HG02642 (cell line): ENCODE data around the gene TRDN.

Experiments used
- ATAC-seq: cut with Tn5 transposase; IDR thresholded peaks from one replicate; pipeline ENCODE4 v1.9.1; 2021; ENCODE audit warnings: mild to moderate bottlenecking; ENCODE audit not compliant: unreplicated experiment, poor library complexity

TRDN gene

DNA sequence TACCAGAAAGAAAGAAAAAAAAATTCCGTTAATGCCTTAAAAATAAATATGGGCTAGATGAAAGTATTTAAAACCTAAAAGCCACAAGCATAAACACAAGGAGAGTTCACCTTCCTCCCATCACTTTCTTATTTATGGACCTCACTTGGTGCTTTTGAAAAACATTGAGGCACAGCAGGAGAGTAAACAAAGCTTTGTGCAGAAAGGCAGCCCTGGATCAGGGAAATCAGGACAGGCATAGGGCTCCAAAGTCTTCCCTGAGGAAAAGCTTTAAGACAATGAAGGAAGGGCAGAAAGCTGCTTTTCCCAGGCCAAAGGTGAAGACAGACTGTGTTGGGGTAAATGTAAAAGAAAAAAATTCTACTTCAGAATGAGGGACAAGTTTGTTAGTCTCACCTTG, 432.8 kb downstream of the TRDN start:
- ATAC-seq: no peak

DNA sequence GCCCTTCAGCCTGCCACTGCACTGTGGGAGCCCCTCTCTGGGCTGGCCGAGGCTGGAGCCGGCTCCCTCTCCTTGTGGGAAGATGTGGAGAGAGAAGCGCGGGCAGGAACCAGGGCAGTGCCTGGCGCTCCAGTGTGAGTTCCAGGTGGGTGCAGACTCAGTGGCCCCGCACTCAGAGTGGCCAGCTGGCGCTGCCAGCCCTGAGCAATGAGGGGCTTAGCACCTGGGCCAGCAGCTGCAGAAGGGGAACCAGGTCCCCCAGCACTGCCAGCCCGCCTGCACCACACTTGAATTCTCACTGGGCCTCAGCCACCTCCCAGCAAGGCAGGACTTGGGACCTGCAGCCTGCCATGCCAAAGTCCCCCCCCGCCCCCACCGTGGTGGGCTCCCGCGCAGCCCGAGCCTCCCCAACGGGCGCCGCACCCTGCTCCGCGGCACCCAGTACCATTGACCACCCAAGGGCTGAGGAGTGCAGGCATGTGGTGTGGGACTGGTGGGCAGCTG, 434.8 kb downstream of the TRDN start:
- no peak for ATAC-seq

DNA sequence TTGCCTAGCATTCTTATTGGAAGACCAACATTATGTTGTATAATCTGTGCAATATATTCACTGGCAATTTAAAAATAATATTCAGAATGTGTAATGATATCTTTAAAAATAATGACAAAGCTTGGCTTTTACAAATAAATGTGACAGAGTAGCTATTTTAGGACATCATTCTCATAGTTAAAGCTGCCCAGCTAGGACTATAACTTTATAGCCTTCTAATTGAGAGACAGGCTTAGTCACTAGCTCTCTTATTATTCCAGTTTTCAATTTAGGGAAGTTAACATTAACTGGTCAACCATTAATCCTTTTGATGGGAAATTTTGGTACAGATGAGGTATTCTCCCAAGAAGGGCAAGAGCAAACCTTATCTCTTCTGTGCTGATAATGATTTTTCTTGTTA, 443.5 kb downstream of the TRDN start:
- ATAC-seq: no peak

DNA sequence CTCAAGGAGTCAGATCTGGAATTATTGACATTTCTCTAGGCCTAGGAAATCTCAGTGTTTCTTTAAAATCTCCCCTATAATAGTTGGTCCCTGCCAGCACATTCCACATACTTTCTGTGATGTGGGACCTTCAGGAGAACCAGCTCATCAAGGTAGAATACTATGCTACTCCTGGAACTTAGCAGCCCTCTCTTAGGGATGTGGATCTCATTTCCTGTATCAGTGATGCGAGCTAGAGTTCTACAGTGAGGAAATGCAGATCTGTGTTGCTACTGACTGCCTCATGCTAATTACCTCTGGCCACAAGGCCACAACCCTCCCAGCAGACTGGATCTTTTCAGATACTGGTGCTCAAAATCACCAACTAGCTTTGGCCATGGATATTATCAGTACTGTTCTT, 446.9 kb downstream of the TRDN start:
- ATAC-seq: no peak

DNA sequence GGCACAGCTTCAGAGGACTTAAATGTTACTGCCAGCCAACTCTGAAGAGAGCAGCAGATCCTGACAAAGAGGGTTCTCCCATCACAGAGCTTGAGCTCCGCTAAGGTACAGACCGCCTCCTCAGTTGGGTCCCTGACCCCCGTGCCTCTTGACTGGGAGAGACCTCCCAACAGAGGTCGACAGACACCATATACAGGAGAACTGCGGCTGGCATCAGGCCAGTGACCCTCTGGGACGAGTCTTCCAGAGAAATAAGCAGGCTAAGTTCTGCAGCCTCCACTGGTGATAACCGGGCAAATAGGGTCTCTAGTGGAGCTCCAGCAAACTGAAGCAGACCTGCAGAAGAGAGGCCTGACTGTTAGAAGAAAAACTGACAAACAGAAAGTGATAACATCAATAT, 453.8 kb downstream of the TRDN start:
- ATAC-seq: no peak

DNA sequence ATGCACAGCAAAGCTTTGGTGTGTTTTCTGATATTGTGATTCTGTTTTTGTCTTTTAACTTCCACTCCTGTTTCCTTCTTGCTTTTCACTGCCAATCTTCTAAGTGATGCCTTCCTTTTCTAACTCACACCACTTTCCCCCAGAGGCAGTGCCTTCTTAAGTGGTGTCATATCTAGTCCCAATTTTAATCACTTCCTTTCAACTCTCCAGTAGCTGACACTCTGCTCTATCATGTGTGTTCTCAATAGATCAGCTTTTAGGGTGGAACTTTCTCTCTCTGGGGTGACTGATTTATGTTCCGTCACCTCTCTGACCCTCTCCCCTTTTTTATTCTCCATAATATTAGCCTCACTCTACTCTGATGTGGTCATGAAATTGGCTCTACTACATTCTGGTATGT, 460.0 kb downstream of the TRDN start:
- no peak for ATAC-seq

DNA sequence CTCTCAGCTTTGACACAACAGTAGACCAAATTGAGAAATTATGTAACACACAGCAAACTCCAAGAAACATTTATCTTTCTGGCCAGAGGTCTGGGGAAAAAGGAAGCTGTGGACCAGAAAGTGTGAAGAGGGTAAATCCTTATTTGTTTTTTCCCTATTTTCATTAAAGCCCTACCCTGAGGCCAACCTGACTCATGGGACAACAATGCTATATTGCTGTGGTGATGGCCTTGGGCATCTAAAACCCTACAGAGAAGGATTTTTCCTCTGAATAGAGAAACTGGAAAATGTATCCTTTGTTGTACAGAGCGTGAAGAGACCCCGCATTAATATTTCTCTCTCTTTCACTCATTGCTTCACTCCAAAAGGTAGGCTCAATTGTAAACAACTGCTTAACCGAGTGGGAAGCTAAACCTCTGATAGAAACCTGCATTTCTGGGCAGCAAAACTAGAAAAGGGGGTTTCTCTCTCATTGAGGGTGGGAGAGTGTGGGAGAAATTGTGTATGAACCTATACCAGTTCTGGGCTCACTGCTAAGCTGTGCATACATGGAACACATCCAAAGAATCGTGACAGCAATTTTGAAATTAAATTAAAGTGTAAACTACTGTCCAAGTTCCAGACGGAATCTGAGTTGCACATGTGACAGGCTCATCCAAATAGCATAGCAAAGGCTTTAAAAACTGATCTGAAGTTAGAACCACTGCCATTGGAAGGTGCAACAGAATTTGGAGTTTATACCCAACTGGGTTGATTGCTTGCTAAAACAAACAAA, 465.2 kb downstream of the TRDN start:
- ATAC-seq: no peak

DNA sequence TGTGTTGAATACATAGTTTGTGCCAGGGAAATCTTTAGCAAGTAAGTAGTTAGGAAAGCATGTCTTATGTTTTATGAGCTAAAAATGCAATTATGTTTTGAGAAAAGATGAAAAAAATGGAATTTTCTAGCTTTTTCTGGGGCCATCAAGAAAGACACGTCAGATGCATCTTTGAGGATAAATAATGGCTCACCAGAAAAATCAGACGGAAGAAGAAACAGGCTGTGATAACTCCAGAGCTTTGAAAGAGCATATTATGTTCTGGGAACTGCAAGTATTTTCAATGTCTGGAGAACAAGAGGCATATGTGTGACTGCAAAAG, 467.0 kb downstream of the TRDN start:
- ATAC-seq: no peak

DNA sequence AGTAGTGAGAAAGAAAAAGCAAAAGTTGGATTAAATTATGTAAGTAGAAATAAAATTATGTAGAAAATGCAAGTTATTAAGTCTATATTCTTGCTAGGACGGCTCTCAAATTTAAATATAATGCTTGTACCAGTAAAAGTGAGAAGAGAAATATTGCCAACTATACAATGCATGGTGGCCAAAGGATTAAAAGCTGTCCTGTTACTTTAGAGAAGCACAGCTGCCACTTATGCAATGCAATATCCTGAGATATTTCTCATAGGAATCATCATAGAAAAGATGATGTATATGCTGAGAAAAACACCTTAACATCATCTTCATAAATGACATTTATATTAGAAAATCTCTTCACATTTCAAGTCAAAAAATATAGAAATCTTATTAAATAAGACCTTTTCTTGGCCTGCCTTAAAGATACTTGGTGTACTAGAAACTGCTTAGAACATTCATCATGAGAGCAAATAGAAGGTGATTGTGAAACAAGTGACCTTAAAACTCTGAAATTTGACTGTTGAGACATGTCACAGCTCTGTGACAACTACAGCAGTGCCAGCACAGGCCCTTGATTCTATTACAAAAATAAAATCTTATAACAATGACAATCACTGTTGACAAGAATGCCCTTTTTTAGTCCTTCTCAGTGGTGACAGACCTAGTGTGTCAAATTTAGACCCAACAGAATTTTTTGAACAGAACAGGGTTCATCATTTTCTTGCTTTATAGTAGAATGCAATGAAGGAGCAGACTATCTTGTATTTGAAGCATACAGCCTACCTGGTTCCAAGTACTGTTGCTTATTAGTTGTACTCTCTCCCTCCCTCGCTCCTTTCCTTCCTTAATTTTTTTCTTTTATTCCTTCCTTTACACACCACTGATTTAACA, 467.6 kb downstream of the TRDN start:
- ATAC-seq: no peak

DNA sequence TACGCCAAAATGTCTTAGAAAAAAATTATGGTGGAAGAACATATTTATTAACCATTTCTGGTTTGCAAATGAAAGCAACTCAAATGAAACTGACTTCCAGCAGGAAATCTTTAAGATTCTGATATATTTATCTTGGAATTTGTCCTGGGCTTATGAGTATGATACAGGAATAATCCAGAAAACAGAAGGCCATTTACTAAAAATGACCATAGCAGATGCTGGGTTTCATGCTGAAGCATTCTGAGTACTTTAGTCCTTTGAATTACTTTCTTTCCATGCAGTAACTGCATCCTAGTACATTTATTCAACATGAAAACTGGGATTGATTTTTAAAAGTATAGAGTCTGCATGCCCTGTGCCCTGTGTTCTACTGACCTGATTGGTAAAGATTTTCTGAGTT, 468.3 kb downstream of the TRDN start:
- no peak for ATAC-seq
